ENCODE measurements around the gene ATMIN. TPM values are rescaled to one million over a fixed set of nuclear protein-coding genes. Genes with fewer than 3 reads are reported as not detected.

Gene ATMIN
- total and polyA plus RNA-seq, 4 donors = 6.8 to 17.8 (median 12.3) TPM

DNA sequence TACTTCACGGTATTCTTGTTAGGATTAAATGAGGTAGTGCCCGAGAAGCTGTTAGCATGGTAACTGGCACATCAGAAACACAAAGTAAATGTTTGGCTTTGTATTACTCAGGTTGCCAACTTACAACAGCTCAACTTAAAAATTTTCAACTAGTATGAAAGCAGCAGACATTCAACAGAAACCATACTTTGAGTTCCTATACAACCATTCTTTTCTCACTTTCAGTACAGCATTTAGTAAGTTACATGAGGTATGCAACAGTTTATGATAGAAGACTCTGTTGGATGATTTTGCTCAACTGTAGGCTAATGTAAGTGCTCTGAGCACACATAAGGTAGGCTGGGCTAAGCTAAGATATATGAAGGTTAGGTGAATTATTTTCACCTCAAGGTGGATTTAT is 21.0 kb upstream of the ATMIN start:
- TF ChIP-seq EGR1 (IDR thresholded peaks at IDR 0.05; ENCODE audit: low read depth in 2 of 2) (no peak), TAF1 (conservative IDR thresholded peaks at IDR 0.05) (no peak), RAD21 (IDR thresholded peaks at IDR 0.05) (no peak), GABPA (IDR thresholded peaks at IDR 0.05 in 1 of 2, conservative IDR thresholded peaks at IDR 0.05 in 1 of 2) (no peak), HNF4A (conservative IDR thresholded peaks at IDR 0.05) (no peak), FOXA1 (IDR thresholded peaks at IDR 0.05) (no peak), FOXA2 (IDR thresholded peaks at IDR 0.05) (no peak)
- TF ChIP-seq, protein P1, sequence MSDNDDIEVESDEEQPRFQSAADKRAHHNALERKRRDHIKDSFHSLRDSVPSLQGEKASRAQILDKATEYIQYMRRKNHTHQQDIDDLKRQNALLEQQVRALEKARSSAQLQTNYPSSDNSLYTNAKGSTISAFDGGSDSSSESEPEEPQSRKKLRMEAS (IDR thresholded peaks at IDR 0.05) = no peak
- TF ChIP-seq, protein P2, sequence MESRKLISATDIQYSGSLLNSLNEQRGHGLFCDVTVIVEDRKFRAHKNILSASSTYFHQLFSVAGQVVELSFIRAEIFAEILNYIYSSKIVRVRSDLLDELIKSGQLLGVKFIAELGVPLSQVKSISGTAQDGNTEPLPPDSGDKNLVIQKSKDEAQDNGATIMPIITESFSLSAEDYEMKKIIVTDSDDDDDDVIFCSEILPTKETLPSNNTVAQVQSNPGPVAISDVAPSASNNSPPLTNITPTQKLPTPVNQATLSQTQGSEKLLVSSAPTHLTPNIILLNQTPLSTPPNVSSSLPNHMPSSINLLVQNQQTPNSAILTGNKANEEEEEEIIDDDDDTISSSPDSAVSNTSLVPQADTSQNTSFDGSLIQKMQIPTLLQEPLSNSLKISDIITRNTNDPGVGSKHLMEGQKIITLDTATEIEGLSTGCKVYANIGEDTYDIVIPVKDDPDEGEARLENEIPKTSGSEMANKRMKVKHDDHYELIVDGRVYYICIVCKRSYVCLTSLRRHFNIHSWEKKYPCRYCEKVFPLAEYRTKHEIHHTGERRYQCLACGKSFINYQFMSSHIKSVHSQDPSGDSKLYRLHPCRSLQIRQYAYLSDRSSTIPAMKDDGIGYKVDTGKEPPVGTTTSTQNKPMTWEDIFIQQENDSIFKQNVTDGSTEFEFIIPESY (IDR thresholded peaks at IDR 0.05) = no peak
- TF ChIP-seq, protein P3, sequence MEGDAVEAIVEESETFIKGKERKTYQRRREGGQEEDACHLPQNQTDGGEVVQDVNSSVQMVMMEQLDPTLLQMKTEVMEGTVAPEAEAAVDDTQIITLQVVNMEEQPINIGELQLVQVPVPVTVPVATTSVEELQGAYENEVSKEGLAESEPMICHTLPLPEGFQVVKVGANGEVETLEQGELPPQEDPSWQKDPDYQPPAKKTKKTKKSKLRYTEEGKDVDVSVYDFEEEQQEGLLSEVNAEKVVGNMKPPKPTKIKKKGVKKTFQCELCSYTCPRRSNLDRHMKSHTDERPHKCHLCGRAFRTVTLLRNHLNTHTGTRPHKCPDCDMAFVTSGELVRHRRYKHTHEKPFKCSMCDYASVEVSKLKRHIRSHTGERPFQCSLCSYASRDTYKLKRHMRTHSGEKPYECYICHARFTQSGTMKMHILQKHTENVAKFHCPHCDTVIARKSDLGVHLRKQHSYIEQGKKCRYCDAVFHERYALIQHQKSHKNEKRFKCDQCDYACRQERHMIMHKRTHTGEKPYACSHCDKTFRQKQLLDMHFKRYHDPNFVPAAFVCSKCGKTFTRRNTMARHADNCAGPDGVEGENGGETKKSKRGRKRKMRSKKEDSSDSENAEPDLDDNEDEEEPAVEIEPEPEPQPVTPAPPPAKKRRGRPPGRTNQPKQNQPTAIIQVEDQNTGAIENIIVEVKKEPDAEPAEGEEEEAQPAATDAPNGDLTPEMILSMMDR (IDR thresholded peaks at IDR 0.05; ENCODE audit: low read depth, low read length, missing input control) = no peak
- TF ChIP-seq, protein P4, sequence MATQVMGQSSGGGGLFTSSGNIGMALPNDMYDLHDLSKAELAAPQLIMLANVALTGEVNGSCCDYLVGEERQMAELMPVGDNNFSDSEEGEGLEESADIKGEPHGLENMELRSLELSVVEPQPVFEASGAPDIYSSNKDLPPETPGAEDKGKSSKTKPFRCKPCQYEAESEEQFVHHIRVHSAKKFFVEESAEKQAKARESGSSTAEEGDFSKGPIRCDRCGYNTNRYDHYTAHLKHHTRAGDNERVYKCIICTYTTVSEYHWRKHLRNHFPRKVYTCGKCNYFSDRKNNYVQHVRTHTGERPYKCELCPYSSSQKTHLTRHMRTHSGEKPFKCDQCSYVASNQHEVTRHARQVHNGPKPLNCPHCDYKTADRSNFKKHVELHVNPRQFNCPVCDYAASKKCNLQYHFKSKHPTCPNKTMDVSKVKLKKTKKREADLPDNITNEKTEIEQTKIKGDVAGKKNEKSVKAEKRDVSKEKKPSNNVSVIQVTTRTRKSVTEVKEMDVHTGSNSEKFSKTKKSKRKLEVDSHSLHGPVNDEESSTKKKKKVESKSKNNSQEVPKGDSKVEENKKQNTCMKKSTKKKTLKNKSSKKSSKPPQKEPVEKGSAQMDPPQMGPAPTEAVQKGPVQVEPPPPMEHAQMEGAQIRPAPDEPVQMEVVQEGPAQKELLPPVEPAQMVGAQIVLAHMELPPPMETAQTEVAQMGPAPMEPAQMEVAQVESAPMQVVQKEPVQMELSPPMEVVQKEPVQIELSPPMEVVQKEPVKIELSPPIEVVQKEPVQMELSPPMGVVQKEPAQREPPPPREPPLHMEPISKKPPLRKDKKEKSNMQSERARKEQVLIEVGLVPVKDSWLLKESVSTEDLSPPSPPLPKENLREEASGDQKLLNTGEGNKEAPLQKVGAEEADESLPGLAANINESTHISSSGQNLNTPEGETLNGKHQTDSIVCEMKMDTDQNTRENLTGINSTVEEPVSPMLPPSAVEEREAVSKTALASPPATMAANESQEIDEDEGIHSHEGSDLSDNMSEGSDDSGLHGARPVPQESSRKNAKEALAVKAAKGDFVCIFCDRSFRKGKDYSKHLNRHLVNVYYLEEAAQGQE (IDR thresholded peaks at IDR 0.05) = no peak
- 86% methylated on average over 2 of the region's 2 CpGs for WGBS
- no peaks in the 10 kb centered on the region for H3K9me3 ChIP-seq (ENCODE audit: control insufficient read depth in 4 of 4, low read length in 3 of 4)
- no peak overlapping the region for H3K27ac ChIP-seq (ENCODE audit: low read depth in 1 of 2, low read length in 2 of 2)
- H3K9ac ChIP-seq (ENCODE audit: low read depth in 1 of 2, low read length in 2 of 2) = no peak overlapping the region
- no peaks in the 10 kb centered on the region for H3K4me1 ChIP-seq (ENCODE audit: control insufficient read depth in 4 of 4, insufficient read depth in 4 of 4, low read length in 3 of 4)
- H3K36me3 ChIP-seq (ENCODE audit: control insufficient read depth in 4 of 4, insufficient read depth in 3 of 4, low read depth in 1 of 4, low read length in 3 of 4) = peaks cover 6 to 36% (median 24%) of the 10 kb centered on the region in 4 donors
- H3K4me3 ChIP-seq (ENCODE audit: low read depth in 1 of 3, low read length in 3 of 3) = no peak overlapping the region
- DNase-seq (ENCODE audit: low spot score) = no peak
- no peaks in the 10 kb centered on the region for H3K27me3 ChIP-seq (ENCODE audit: control insufficient read depth in 4 of 4, insufficient read depth in 4 of 4, low read length in 3 of 4)

DNA sequence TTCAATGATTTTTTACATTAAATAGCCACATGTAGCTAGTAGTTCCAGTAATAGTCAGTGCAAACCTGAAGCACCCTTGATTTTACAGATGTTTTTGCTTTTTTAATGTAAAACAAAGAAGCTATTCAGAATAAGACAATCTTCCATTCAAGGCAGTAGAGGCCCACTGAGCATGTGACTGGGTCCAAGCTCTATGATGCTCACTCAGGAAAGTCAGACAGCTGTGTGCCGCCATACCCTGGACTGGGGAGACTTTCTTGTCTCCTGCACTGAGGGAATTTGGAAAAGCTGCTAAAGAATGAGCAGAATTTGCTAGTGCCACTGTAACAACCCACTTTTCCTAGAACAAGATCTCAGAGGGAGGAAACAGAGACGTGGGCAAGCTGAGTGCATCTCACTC is 17.1 kb upstream of the ATMIN start:
- no peak overlapping the region for H3K9ac ChIP-seq (ENCODE audit: low read depth in 1 of 2, low read length in 2 of 2)
- no peaks in the 10 kb centered on the region for H3K27me3 ChIP-seq (ENCODE audit: control insufficient read depth in 4 of 4, insufficient read depth in 4 of 4, low read length in 3 of 4)
- TF ChIP-seq FOXA2 (IDR thresholded peaks at IDR 0.05) (no peak), FOXA1 (IDR thresholded peaks at IDR 0.05) (no peak), JUND (IDR thresholded peaks at IDR 0.05) (no peak), HNF4A (conservative IDR thresholded peaks at IDR 0.05) (no peak)
- TF ChIP-seq, protein P1 (IDR thresholded peaks at IDR 0.05) = no peak
- TF ChIP-seq, protein P5, sequence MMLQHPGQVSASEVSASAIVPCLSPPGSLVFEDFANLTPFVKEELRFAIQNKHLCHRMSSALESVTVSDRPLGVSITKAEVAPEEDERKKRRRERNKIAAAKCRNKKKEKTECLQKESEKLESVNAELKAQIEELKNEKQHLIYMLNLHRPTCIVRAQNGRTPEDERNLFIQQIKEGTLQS (IDR thresholded peaks at IDR 0.05) = no peak
- H3K27ac ChIP-seq (ENCODE audit: low read depth in 1 of 2, low read length in 2 of 2) = no peak overlapping the region
- no peak for DNase-seq (ENCODE audit: low spot score)
- H3K4me1 ChIP-seq (ENCODE audit: control insufficient read depth in 4 of 4, insufficient read depth in 4 of 4, low read length in 3 of 4) = no peaks in the 10 kb centered on the region
- H3K4me3 ChIP-seq (ENCODE audit: low read depth in 1 of 3, low read length in 3 of 3) = no peak overlapping the region
- H3K36me3 ChIP-seq (ENCODE audit: control insufficient read depth in 4 of 4, insufficient read depth in 3 of 4, low read depth in 1 of 4, low read length in 3 of 4) = peaks cover 6 to 62% (median 37%) of the 10 kb centered on the region in 4 donors
- H3K9me3 ChIP-seq (ENCODE audit: control insufficient read depth in 4 of 4, low read length in 3 of 4) = no peaks in the 10 kb centered on the region
- 96% methylated on average over 2 of the region's 2 CpGs for WGBS

Measured in liver (tissue), 9 donors.